ENCODE data around the gene RANBP3.

Gene RANBP3

DNA sequence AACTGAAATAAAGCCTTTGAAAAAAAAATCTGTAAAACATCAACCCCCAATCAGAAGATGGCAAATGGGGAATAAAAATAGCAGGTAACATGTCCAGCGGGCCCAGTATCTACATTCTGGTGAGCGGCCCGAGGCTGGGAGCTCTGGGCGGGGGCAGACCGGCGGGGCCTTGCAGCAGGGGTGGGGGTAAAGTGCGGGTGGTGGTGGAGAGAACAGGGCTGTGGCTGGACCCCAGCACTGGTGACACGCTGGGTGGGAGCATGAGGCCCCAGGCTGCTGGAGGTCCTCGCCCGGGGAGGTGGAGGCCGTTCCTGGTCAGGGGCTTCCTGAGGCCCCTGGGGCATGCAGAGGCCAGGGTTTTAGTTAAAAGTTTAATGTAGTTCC lies 62.2 kb downstream of the RANBP3 start:
- TF ChIP-seq, protein P1, sequence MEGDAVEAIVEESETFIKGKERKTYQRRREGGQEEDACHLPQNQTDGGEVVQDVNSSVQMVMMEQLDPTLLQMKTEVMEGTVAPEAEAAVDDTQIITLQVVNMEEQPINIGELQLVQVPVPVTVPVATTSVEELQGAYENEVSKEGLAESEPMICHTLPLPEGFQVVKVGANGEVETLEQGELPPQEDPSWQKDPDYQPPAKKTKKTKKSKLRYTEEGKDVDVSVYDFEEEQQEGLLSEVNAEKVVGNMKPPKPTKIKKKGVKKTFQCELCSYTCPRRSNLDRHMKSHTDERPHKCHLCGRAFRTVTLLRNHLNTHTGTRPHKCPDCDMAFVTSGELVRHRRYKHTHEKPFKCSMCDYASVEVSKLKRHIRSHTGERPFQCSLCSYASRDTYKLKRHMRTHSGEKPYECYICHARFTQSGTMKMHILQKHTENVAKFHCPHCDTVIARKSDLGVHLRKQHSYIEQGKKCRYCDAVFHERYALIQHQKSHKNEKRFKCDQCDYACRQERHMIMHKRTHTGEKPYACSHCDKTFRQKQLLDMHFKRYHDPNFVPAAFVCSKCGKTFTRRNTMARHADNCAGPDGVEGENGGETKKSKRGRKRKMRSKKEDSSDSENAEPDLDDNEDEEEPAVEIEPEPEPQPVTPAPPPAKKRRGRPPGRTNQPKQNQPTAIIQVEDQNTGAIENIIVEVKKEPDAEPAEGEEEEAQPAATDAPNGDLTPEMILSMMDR (IDR thresholded peaks at IDR 0.05; ENCODE audit: insufficient read depth, low read length, poor library complexity, severe bottlenecking), result no peak
- Histone ChIP-seq H3K27me3 (replicated peaks; ENCODE audit: control insufficient read depth, insufficient read depth, low read length) (no peaks in the 10 kb centered on the region), H3K4me3 (replicated peaks; ENCODE audit: low read depth, low read length) (no peak overlapping the region), H3K36me3 (ENCODE audit: control insufficient read depth, insufficient read depth, low read length) (peaks cover 29% of the 10 kb centered on the region)
- no peak for DNase-seq (ENCODE audit: extremely low read depth, insufficient read length)

DNA sequence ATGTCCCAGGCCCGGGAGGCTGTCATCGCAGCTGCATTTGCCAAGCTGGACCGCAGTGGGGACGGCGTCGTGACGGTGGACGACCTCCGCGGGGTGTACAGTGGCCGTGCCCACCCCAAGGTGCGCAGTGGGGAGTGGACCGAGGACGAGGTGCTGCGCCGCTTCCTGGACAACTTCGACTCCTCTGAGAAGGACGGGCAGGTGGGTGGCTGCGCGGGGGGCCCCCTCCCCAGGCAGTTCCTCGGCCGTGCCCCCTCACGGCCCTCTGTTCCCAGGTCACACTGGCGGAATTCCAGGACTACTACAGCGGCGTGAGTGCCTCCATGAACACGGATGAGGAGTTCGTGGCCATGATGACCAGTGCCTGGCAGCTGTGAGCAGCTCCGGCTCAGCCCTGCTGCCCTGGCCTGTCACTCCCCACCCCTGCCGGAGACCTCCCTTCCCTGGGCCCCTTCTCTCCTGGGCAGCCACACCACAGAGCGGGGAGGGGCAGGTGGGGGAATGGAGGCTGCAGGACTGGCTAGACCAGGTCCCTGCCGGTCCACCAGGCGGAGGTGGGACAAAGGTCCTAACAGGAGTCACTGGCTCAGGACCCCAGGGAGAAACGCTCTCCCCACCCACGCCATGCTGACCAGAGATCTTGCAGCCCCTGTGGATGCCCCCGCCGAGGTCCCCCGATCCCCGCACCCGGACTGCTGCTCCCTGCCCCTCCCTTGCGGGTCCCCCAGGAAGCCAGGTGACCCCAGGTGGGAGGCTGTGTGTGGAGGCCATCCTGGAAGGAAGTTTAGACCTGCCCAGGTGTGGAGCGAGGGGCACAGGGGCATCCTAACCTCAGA lies 62.8 kb downstream of the RANBP3 start:
- TF ChIP-seq, protein P1 (IDR thresholded peaks at IDR 0.05; ENCODE audit: insufficient read depth, low read length, poor library complexity, severe bottlenecking), result no peak
- no peaks in the 10 kb centered on the region for H3K27me3 ChIP-seq (replicated peaks; ENCODE audit: control insufficient read depth, insufficient read depth, low read length)
- no peak overlapping the region for H3K4me3 ChIP-seq (replicated peaks; ENCODE audit: low read depth, low read length)
- no peak for DNase-seq (ENCODE audit: extremely low read depth, insufficient read length)
- peaks cover 29% of the 10 kb centered on the region for H3K36me3 ChIP-seq (ENCODE audit: control insufficient read depth, insufficient read depth, low read length)

DNA sequence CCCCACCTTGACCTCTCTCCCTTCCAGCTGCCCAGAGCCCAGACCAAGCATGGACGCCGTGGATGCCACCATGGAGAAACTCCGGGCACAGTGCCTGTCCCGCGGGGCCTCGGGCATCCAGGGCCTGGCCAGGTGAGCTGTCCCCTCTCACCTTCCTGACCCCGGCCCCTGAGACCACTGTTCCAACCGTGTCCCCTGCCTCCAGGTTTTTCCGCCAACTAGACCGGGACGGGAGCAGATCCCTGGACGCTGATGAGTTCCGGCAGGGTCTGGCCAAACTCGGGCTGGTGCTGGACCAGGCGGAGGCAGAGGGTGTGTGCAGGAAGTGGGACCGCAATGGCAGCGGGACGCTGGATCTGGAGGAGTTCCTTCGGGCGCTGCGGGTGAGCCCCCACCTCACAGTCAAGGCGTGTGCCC lies 63.6 kb downstream of the RANBP3 start:
- no peak for DNase-seq (ENCODE audit: extremely low read depth, insufficient read length)
- Histone ChIP-seq H3K36me3 (ENCODE audit: control insufficient read depth, insufficient read depth, low read length) (peaks cover 24% of the 10 kb centered on the region), H3K4me3 (replicated peaks; ENCODE audit: low read depth, low read length) (no peak overlapping the region), H3K27me3 (replicated peaks; ENCODE audit: control insufficient read depth, insufficient read depth, low read length) (no peaks in the 10 kb centered on the region)
- TF ChIP-seq, protein P1 (IDR thresholded peaks at IDR 0.05; ENCODE audit: insufficient read depth, low read length, poor library complexity, severe bottlenecking), result no peak

DNA sequence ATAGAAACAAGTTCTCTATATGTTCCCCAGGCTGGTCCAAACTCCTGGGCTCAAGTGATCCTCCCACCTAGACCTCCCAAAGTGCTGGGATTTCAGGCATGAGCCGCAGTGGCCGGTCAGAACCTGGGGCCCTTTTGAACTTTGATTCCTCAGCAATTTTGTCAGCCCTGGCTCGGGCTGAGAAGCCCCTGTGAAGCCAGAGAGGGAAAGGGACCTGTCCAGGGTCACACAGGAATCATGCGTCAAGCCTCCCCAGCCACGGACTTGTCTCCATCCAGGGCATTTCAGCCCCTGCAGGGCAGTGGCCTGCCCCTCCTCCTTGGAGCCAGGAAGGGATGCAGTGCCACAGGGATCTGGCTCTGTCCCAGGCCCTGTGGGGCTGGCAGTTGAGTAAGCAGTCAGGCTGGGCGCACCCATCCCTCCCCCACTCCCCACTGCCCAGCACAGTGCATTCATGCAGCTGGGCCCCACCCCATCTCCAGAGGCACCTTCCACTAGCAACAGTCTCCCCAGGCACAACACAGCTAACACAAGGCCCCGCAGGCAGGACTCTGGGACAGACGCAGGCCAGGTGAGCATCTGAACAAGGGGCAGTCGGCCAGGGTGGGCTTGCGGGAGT lies 64.1 kb downstream of the RANBP3 start, which contains the start of gene CAPS:
Gene CAPS, plus strand, starts transcription at position 516 of the 619 bp plus-strand sequence. CDS start 153 bp downstream, outside the sequence.
- H3K4me3 ChIP-seq (replicated peaks; ENCODE audit: low read depth, low read length), result no peak within 1 kb of the TSS
- no peaks in the 10 kb centered on the region for H3K27me3 ChIP-seq (replicated peaks; ENCODE audit: control insufficient read depth, insufficient read depth, low read length)
- H3K36me3 ChIP-seq (ENCODE audit: control insufficient read depth, insufficient read depth, low read length), result peaks cover 21% of the 10 kb centered on the region
- DNase-seq (ENCODE audit: extremely low read depth, insufficient read length), result no peak
- TF ChIP-seq, protein P1 (IDR thresholded peaks at IDR 0.05; ENCODE audit: insufficient read depth, low read length, poor library complexity, severe bottlenecking), result no peak

DNA sequence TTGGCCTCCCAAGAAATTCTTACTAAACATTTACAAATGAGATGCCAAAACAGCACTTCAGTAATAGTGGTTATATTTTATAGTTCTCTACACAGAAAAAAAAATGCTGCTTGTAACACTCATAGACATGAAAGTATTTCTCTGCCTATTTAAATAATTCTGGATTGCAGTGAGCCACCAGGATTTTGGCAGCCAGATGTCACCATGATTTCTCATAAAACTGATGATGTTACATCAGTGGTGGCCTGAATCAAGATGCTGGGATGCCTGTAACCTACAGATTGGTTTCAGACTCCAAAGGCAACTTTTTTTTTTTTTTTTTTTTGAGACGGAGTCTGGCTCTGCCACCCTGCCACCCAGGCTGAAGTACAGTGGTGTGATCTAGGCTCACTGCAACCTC lies 66.6 kb downstream of the RANBP3 start:
- H3K27me3 ChIP-seq (replicated peaks; ENCODE audit: control insufficient read depth, insufficient read depth, low read length), result no peaks in the 10 kb centered on the region
- H3K36me3 ChIP-seq (ENCODE audit: control insufficient read depth, insufficient read depth, low read length), result peaks cover 8% of the 10 kb centered on the region
- no peak overlapping the region for H3K4me3 ChIP-seq (replicated peaks; ENCODE audit: low read depth, low read length)
- TF ChIP-seq, protein P1 (IDR thresholded peaks at IDR 0.05; ENCODE audit: insufficient read depth, low read length, poor library complexity, severe bottlenecking), result no peak
- DNase-seq (ENCODE audit: extremely low read depth, insufficient read length), result no peak
